ENCODE measurements around the gene NFYA.

NFYA gene

GRCh38 chr6:41046084-41046483, 26.7 kb upstream of the NFYA start:
- DNase-seq (ENCODE audit: low read depth) = no peak

- no peak for DNase-seq (ENCODE audit: low read depth)
These were observed 25.5 kb upstream of the NFYA start for GRCh38 chr6:41047306-41047705.

- DNase-seq (ENCODE audit: low read depth) = no peak
These were observed 24.7 kb upstream of the NFYA start for GRCh38 chr6:41047745-41048732.

- no peak for DNase-seq (ENCODE audit: low read depth)
These were observed 23.3 kb upstream of the NFYA start for GRCh38 chr6:41049521-41049920.

- no peak for DNase-seq (ENCODE audit: low read depth)
These were observed 22.8 kb upstream of the NFYA start for GRCh38 chr6:41049955-41050354.

- no peak for DNase-seq (ENCODE audit: low read depth)
These were observed 22.2 kb upstream of the NFYA start for GRCh38 chr6:41050536-41050935.

GRCh38 chr6:41051873-41052272, 20.9 kb upstream of the NFYA start:
- DNase-seq (ENCODE audit: low read depth) = no peak

GRCh38 chr6:41053041-41053440, 19.7 kb upstream of the NFYA start, which contains the start of gene APOBEC2:
Gene APOBEC2, plus strand, starts transcription at chr6:41053202. Its CDS starts 146 bp downstream, at chr6:41053348.
- no peak for DNase-seq (ENCODE audit: low read depth)

GRCh38 chr6:41054511-41054910, 18.3 kb upstream of the NFYA start:
- DNase-seq (ENCODE audit: low read depth) = no peak

GRCh38 chr6:41055149-41055548, 17.6 kb upstream of the NFYA start:
- no peak for DNase-seq (ENCODE audit: low read depth)

GRCh38 chr6:41056768-41057490, 15.8 kb upstream of the NFYA start:
- DNase-seq (ENCODE audit: low read depth) = no peak

GRCh38 chr6:41058783-41059181, 14.0 kb upstream of the NFYA start:
- DNase-seq (ENCODE audit: low read depth) = no peak

- DNase-seq (ENCODE audit: low read depth) = no peak
These were observed 13.2 kb upstream of the NFYA start for GRCh38 chr6:41059556-41059955.

- no peak for DNase-seq (ENCODE audit: low read depth)
These were observed 11.5 kb upstream of the NFYA start for GRCh38 chr6:41061196-41061726.

GRCh38 chr6:41062056-41062455, 10.7 kb upstream of the NFYA start:
- no peak for DNase-seq (ENCODE audit: low read depth)

- no peak for DNase-seq (ENCODE audit: low read depth)
These were observed 8.9 kb upstream of the NFYA start for GRCh38 chr6:41063884-41064285.

GRCh38 chr6:41064841-41065240, 7.9 kb upstream of the NFYA start:
- no peak for DNase-seq (ENCODE audit: low read depth)

- DNase-seq (ENCODE audit: low read depth) = no peak
These were observed 7.2 kb upstream of the NFYA start for GRCh38 chr6:41065550-41066026.

GRCh38 chr6:41066867-41067304, 5.9 kb upstream of the NFYA start:
- DNase-seq (ENCODE audit: low read depth) = peak; percentile 30

- DNase-seq (ENCODE audit: low read depth) = no peak
These were observed 1.3 kb upstream of the NFYA start for GRCh38 chr6:41071501-41071922.

GRCh38 chr6:41071923-41072835, 595 bp upstream of the NFYA start, which contains the start of gene OARD1:
Gene OARD1, minus strand, starts transcription at chr6:41072356. Its CDS starts 722 bp downstream, at chr6:41071634.
- DNase-seq (ENCODE audit: low read depth) = peak; percentile 99

All from stimulated activated CD8-positive, alpha-beta memory T cell treated with anti-CD3 and anti-CD28 coated beads, Interleukin-15, amount 100 ng/mL, for 1 hour (primary cell).